ENCODE data around the gene EXOC2. TPM values are rescaled to one million over a fixed set of nuclear protein-coding genes. Genes with fewer than 3 reads are reported as not detected.

The EXOC2 gene
- total and polyA plus RNA-seq, 2 donors (not counting 1 experiment from before 2014, with no cell fraction given) = 12.2 to 45.0 TPM

DNA sequence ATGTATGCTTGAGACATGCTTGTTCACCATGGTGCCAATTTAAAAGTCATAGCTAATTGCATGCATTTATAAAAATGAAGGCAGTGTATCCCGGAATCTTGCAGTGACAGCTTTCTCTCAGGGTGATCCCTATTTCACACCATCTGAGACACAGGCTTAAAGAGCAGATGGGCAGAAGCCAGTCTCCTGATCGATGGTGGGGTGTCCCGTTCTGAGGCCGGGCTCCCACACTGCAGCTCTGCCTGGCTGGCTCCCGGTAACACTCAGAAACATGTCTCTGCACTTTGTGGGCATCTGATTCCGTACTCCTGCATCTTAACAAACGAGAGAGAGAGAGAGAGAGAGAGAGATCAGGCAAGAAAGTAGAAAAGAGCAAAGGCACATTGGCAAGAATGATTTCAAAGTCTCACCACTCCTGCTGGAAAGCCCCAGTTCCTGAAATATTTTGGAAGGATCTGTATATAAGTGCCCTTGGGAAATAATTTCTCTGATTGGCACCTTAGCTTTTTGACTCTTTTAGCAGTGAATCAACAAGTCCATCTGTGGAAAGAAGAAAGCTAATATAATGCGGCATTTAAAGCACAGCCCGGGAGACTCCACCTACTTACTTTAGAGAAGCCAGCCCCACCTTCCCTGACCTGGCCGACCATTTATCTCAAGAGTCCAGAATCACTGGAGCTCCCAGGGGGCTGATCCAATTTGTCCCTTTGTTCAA lies 36.8 kb upstream of the EXOC2 start:
- Histone ChIP-seq H4K20me1 (ENCODE audit: control insufficient read depth, insufficient read depth, low read length, poor library complexity, severe bottlenecking) (no peaks in the 10 kb centered on the region), H3K9me3 (ENCODE audit: control extremely low read depth in 1 of 3, control insufficient read depth in 2 of 3, insufficient read depth in 1 of 3, low read length in 2 of 3) (no peaks in the 10 kb centered on the region)
- H3K27me3 Mint-ChIP-seq = peaks cover 41% of the 10 kb centered on the region

DNA sequence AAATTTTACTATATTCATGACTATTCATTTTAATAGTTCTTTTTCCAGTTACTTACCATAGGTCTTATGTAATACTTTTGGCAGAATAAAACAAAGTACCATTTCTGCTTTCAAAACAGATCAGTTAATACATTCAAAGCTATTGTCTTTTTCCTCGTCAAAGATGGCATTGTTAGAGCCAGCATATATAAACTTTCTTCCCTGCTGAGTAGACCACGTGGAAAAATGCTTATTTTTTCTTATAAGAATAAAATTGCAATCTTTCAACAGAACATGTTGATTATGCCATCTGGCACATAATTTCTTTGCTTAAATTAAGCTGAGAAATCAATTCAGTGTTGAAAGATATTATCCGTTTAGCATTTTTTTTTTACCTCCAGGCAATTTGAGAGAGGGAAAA lies 34.9 kb upstream of the EXOC2 start:
- Histone ChIP-seq H3K27ac (ENCODE audit: low read length in 2 of 2) (no peak overlapping the region), H3K79me2 (ENCODE audit: control insufficient read depth, insufficient read depth, low read length) (no peaks in the 10 kb centered on the region), H3K9me3 (ENCODE audit: control extremely low read depth in 1 of 3, control insufficient read depth in 2 of 3, insufficient read depth in 1 of 3, low read length in 2 of 3) (no peaks in the 10 kb centered on the region), H3K27me3 (replicated peaks in 1 of 4; ENCODE audit: control extremely low read depth in 1 of 4, control insufficient read depth in 3 of 4, insufficient read depth in 4 of 4, low read length in 3 of 4) (peaks cover 0 to 10% (median 2%) of the 10 kb centered on the region in 4 experiments), H3K4me1 (ENCODE audit: control insufficient read depth in 2 of 2, insufficient read depth in 2 of 2, low read length in 2 of 2) (no peaks in the 10 kb centered on the region), H3K36me3 (replicated peaks in 1 of 2; ENCODE audit: control extremely low read depth in 1 of 2, control insufficient read depth in 1 of 2, extremely low read depth in 1 of 2, insufficient read depth in 2 of 2, low read length in 1 of 2) (no peaks in the 10 kb centered on the region), H3K9ac (ENCODE audit: low read length) (no peak overlapping the region), H3K4me2 (replicated peaks; ENCODE audit: low read depth, low read length, poor library complexity, severe bottlenecking) (no peak overlapping the region), H2AFZ (ENCODE audit: insufficient read depth, low read depth, low read length, poor library complexity, severe bottlenecking) (no peak overlapping the region), H4K20me1 (ENCODE audit: control insufficient read depth, insufficient read depth, low read length, poor library complexity, severe bottlenecking) (no peaks in the 10 kb centered on the region), H3K4me3 (ENCODE audit: control extremely low read depth in 1 of 5, extremely low read depth in 1 of 5, insufficient read depth in 1 of 5, low read depth in 2 of 5, low read length in 4 of 5) (no peak overlapping the region)
- Mint-ChIP-seq H3K27ac (no peak overlapping the region), H3K9me3 (ENCODE audit: insufficient read depth) (no peaks in the 10 kb centered on the region), H3K4me3 (no peak overlapping the region), H3K4me1 (no peaks in the 10 kb centered on the region), H3K27me3 (peaks cover 50% of the 10 kb centered on the region)
- no CpG with 5 or more reads among the region's 3 CpGs for WGBS (ENCODE audit: insufficient coverage)
- CTCF ChIA-PET = interaction anchor here (0.6 to 1.1 kb wide), 2 partner anchors 21 to 35 kb away, joined by 3 to 4 read pairs; partner anchors contain the start of gene EXOC2
- TF ChIP-seq EZH2 (IDR thresholded peaks at IDR 0.05; ENCODE audit: borderline replicate concordance, insufficient read depth, low read depth, low read length, poor library complexity, severe bottlenecking) = no peak
- TF ChIP-seq, protein P1, sequence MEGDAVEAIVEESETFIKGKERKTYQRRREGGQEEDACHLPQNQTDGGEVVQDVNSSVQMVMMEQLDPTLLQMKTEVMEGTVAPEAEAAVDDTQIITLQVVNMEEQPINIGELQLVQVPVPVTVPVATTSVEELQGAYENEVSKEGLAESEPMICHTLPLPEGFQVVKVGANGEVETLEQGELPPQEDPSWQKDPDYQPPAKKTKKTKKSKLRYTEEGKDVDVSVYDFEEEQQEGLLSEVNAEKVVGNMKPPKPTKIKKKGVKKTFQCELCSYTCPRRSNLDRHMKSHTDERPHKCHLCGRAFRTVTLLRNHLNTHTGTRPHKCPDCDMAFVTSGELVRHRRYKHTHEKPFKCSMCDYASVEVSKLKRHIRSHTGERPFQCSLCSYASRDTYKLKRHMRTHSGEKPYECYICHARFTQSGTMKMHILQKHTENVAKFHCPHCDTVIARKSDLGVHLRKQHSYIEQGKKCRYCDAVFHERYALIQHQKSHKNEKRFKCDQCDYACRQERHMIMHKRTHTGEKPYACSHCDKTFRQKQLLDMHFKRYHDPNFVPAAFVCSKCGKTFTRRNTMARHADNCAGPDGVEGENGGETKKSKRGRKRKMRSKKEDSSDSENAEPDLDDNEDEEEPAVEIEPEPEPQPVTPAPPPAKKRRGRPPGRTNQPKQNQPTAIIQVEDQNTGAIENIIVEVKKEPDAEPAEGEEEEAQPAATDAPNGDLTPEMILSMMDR (IDR thresholded peaks at IDR 0.05) = no peak
- POLR2A ChIA-PET = no interaction called here
- no peak for ATAC-seq (ENCODE audit: low read depth)
- intact Hi-C loops (cut with micrococcal nuclease) = no loop called here
- DNase-seq = no peak

More for the DNA sequence above, 36.8 kb upstream of the EXOC2 start:
- H3K9ac ChIP-seq (ENCODE audit: low read length) = no peak overlapping the region
- H2AFZ ChIP-seq (ENCODE audit: insufficient read depth, low read depth, low read length, poor library complexity, severe bottlenecking) = no peak overlapping the region
- H3K36me3 ChIP-seq (replicated peaks in 1 of 2; ENCODE audit: control extremely low read depth in 1 of 2, control insufficient read depth in 1 of 2, extremely low read depth in 1 of 2, insufficient read depth in 2 of 2, low read length in 1 of 2) = no peaks in the 10 kb centered on the region
- intact Hi-C loops (cut with micrococcal nuclease) = no loop called here
- 85% methylated on average over 10 of the region's 10 CpGs for WGBS (ENCODE audit: insufficient coverage)
- no peak for TF ChIP-seq EZH2 (IDR thresholded peaks at IDR 0.05; ENCODE audit: borderline replicate concordance, insufficient read depth, low read depth, low read length, poor library complexity, severe bottlenecking)
- TF ChIP-seq, protein P1 (IDR thresholded peaks at IDR 0.05) = no peak
- no peaks in the 10 kb centered on the region for H3K4me1 ChIP-seq (ENCODE audit: control insufficient read depth in 2 of 2, insufficient read depth in 2 of 2, low read length in 2 of 2)
- no peak overlapping the region for H3K4me3 Mint-ChIP-seq
- H3K27ac ChIP-seq (ENCODE audit: low read length in 2 of 2) = no peak overlapping the region
- no peaks in the 10 kb centered on the region for H3K79me2 ChIP-seq (ENCODE audit: control insufficient read depth, insufficient read depth, low read length)
- ChIA-PET POLR2A (no interaction called here), CTCF (interaction anchor here (1.1 kb wide), 1 partner anchor 8 kb away, joined by 3 read pairs; no protein-coding TSS in a partner anchor)
- peaks cover 0 to 10% (median 2%) of the 10 kb centered on the region in 4 experiments for H3K27me3 ChIP-seq (replicated peaks in 1 of 4; ENCODE audit: control extremely low read depth in 1 of 4, control insufficient read depth in 3 of 4, insufficient read depth in 4 of 4, low read length in 3 of 4)
- H3K4me1 Mint-ChIP-seq = no peaks in the 10 kb centered on the region
- DNase-seq = no peak
- H3K9me3 Mint-ChIP-seq (ENCODE audit: insufficient read depth) = no peaks in the 10 kb centered on the region
- H3K4me2 ChIP-seq (replicated peaks; ENCODE audit: low read depth, low read length, poor library complexity, severe bottlenecking) = no peak overlapping the region
- ATAC-seq (ENCODE audit: low read depth) = no peak
- H3K4me3 ChIP-seq (ENCODE audit: control extremely low read depth in 1 of 5, extremely low read depth in 1 of 5, insufficient read depth in 1 of 5, low read depth in 2 of 5, low read length in 4 of 5) = no peak overlapping the region
- no peak overlapping the region for H3K27ac Mint-ChIP-seq

Data from B cell (primary cell).